GM23338 (cell line): ENCODE data around the gene STAB2. TPM values are rescaled to one million over a fixed set of nuclear protein-coding genes. Genes with fewer than 3 reads are reported as not detected.
A peak's percentile ranks its signal among the peaks of the same experiment; 100 is the strongest.

Experiments used
- ATAC-seq: fragments of 200-7000 bp; cut with Tn5 transposase; 3 replicates; pipeline ENCODE4 v1.9.1; 2020
- DNase-seq: peaks from one replicate; pipeline ENCODE4 v3.0.0-alpha.2; 2015; ENCODE audit warnings: low spot score
- H2AFZ ChIP-seq: fragments of 200-600 bp; sonication (generic); 2 replicates; pipeline ENCODE4 v1.8.0; 2016; ENCODE audit warnings: antibody characterized with exemption, mild to moderate bottlenecking, moderate library complexity
- H3F3A ChIP-seq: fragments of 200-600 bp; sonication (generic); replicated peaks from 2 replicates; pipeline ENCODE4 v1.8.0; 2017; ENCODE audit warnings: antibody characterized with exemption, mixed run types, low read depth
- H3K27ac ChIP-seq: fragments of 200-600 bp; sonication (generic); 2 replicates; pipeline ENCODE4 v1.6.1; 2016; ENCODE audit warnings: low read depth
- H3K27me3 ChIP-seq: fragments of 200-600 bp; sonication (generic); 2 replicates; pipeline ENCODE4 v1.8.0; 2016; ENCODE audit warnings: mild to moderate bottlenecking, mixed run types, moderate library complexity; ENCODE audit not compliant: insufficient read depth
- H3K36me3 ChIP-seq: fragments of 200-600 bp; sonication (generic); 2 replicates; pipeline ENCODE4 v1.8.0; 2016; ENCODE audit warnings: mild to moderate bottlenecking; ENCODE audit not compliant: insufficient read depth
- H3K4me1 ChIP-seq: fragments of 200-600 bp; sonication (generic); 2 replicates; pipeline ENCODE4 v1.8.0; 2016; ENCODE audit warnings: mild to moderate bottlenecking, moderate library complexity; ENCODE audit not compliant: insufficient read depth
- H3K4me2 ChIP-seq: fragments of 200-600 bp; sonication (generic); 2 replicates; pipeline ENCODE4 v1.7.1; 2017; ENCODE audit warnings: mixed run types
- H3K4me3 ChIP-seq: fragments of 200-600 bp; sonication (generic); 2 replicates; pipeline ENCODE4 v1.6.1; 2016; ENCODE audit warnings: mixed run types
- H3K79me2 ChIP-seq: fragments of 200-600 bp; sonication (generic); replicated peaks from 2 replicates; pipeline ENCODE4 v1.8.0; 2017; ENCODE audit warnings: mild to moderate bottlenecking; ENCODE audit not compliant: insufficient read depth
- H3K9me2 ChIP-seq: fragments of 200-600 bp; sonication (generic); 2 replicates; pipeline ENCODE4 v1.8.0; 2017; ENCODE audit not compliant: insufficient read depth
- H4K20me1 ChIP-seq: fragments of 200-600 bp; sonication (generic); replicated peaks from 2 replicates; pipeline ENCODE4 v1.8.0; 2017; ENCODE audit warnings: mild to moderate bottlenecking; ENCODE audit not compliant: insufficient read depth
- H3K27ac Mint-ChIP-seq: 2 replicates; pipeline ENCODE4 v1.8.0; 2020; ENCODE audit warnings: inconsistent platforms, mild to moderate bottlenecking, moderate library complexity, mixed read lengths
- H3K27me3 Mint-ChIP-seq: 3 replicates; pipeline ENCODE4 v1.8.0; 2022; ENCODE audit warnings: low read depth, mild to moderate bottlenecking, moderate library complexity, mixed read lengths, inconsistent platforms; ENCODE audit not compliant: insufficient read depth, poor library complexity
- H3K36me3 Mint-ChIP-seq: 3 replicates; pipeline ENCODE4 v1.8.0; 2021; ENCODE audit warnings: low read depth, mild to moderate bottlenecking, inconsistent platforms, moderate library complexity, mixed read lengths
- H3K4me1 Mint-ChIP-seq: 3 replicates; pipeline ENCODE4 v1.8.0; 2020; ENCODE audit warnings: mild to moderate bottlenecking, inconsistent platforms, mixed read lengths
- H3K4me3 Mint-ChIP-seq: 3 replicates; pipeline ENCODE4 v1.8.0; 2021; ENCODE audit warnings: moderate library complexity, mild to moderate bottlenecking, inconsistent platforms, mixed read lengths
- H3K9me3 Mint-ChIP-seq: 3 replicates; pipeline ENCODE4 v1.8.0; 2020; ENCODE audit warnings: moderate library complexity, mild to moderate bottlenecking, inconsistent platforms, mixed read lengths
- CREB1 ChIP-seq: fragments of 250-450 bp; sonication (Bioruptor Pico); IDR thresholded peaks from 2 replicates; pipeline ENCODE4 v1.5.0; 2020; ENCODE audit warnings: low read depth, mild to moderate bottlenecking, moderate library complexity
- EZH2 ChIP-seq: fragments of 200-600 bp; sonication (generic); IDR thresholded peaks from one replicate; pipeline ENCODE4 v1.8.0; 2017; ENCODE audit warnings: antibody characterized with exemption, mild to moderate bottlenecking, low read depth; ENCODE audit not compliant: unreplicated experiment
- EZH2phosphoT487 ChIP-seq: fragments of 200-600 bp; sonication (generic); IDR thresholded peaks from one replicate; pipeline ENCODE4 v1.8.1; 2018; ENCODE audit warnings: antibody characterized with exemption; ENCODE audit not compliant: unreplicated experiment
- JUNB ChIP-seq: IDR thresholded peaks from one replicate; pipeline ENCODE4 v1.6.1; 2016; ENCODE audit warnings: antibody characterized with exemption; ENCODE audit not compliant: unreplicated experiment
- NANOG ChIP-seq: IDR thresholded peaks from 2 replicates; pipeline ENCODE4 v1.6.1; 2016; ENCODE audit warnings: antibody characterized with exemption, borderline replicate concordance
- POLR2AphosphoS5 ChIP-seq: IDR thresholded peaks from 2 replicates; pipeline ENCODE4 v1.6.1; 2016; ENCODE audit warnings: antibody characterized with exemption, low read depth
- STAT1 ChIP-seq: IDR thresholded peaks from one replicate; pipeline ENCODE4 v1.6.1; 2016; ENCODE audit warnings: antibody characterized with exemption; ENCODE audit not compliant: unreplicated experiment
- ZNF114 ChIP-seq: fragments of 250-450 bp; sonication (Bioruptor Pico); IDR thresholded peaks from 2 replicates; pipeline ENCODE4 v1.5.0; 2020; ENCODE audit warnings: mild to moderate bottlenecking, moderate library complexity
- ZNF331 ChIP-seq: fragments of 250-450 bp; sonication (Bioruptor Pico); IDR thresholded peaks from 2 replicates; pipeline ENCODE4 v1.5.0; 2020; ENCODE audit warnings: low read depth, mild to moderate bottlenecking, moderate library complexity
- polyA plus RNA-seq: library from polyadenylated mRNA; unstranded; fragments of >200 nt; fragmentation: Nextera tagmentation; extraction: Ambion mirVana; gene quantifications from 2 replicates; pipeline ENCODE4 v1.2.1, GENCODE V29; 2016
- total RNA-seq: library from RNA; depleted of rRNA; stranded (reverse); fragments of >200 nt; shearing (Covaris generic); gene quantifications from 2 replicates; pipeline ENCODE4 v1.2.3, GENCODE V29; 2014
- TF ChIP-seq, protein P1 (sequence below), 2 experiments: fragments of 200-600 bp in 1 of 2; sonication (generic) in 1 of 2; conservative IDR thresholded peaks; 2 replicates each; pipeline versions ENCODE4 v1.5.1 to v1.6.1; 2016 to 2017; ENCODE audit warnings: antibody characterized with exemption in 2 of 2, low read depth in 2 of 2, mild to moderate bottlenecking in 2 of 2, moderate library complexity in 1 of 2
- TF ChIP-seq, protein P2 (sequence below): fragments of 250-450 bp; sonication (Bioruptor Pico); IDR thresholded peaks from 2 replicates; pipeline ENCODE4 v1.5.0; 2020; ENCODE audit warnings: mild to moderate bottlenecking, moderate library complexity
- TF ChIP-seq, protein P3 (sequence below): IDR thresholded peaks from 2 replicates; pipeline ENCODE4 v1.6.1; 2016; ENCODE audit warnings: antibody characterized with exemption
- TF ChIP-seq, protein P4 (sequence below): IDR thresholded peaks from one replicate; pipeline ENCODE4 v1.6.1; 2018; ENCODE audit warnings: antibody characterized with exemption; ENCODE audit not compliant: unreplicated experiment

STAB2 gene
- total and polyA plus RNA-seq, 2 experiments from 2014 or later = 0.14 TPM; not detected in 1

DNA sequence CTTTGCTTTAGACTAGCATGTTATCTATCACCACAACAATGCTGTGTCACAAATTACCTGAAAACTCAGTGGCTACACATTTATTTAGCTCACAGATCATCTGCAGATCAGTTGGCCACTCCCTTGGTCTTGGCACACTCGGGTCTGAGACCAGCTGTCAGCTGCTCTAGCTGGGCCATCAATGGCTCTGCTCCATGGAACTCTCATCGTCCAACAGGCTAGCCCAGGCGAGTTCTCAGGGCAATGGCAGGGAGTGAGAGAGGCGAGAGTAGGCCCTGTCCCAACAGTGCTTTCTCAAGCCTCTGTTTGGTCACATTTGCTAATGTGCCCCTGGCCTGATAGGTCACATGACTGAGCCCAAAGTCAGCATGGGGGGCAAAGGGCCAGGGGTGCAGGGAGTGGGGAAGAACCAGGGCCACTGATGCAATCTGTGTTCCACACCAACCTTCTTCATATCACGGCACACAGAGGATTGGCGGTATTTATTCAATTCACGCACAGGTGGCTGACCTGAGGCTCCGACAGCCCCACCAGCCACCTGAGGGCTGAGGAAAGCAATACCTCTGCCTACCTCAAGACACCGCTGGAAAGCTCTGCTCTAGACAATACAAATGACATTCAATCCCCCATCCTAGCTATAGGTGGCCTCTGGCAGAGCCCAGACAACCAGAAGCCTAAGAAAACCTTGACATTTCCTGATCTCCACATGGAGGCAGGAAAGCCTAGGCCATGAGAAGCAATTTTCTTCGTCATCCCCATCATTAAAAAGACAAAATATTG is 171.4 kb downstream of the STAB2 start:
- H3K9me3 Mint-ChIP-seq = no peaks in the 10 kb centered on the region
- H3K27ac Mint-ChIP-seq = no peak overlapping the region

More for the DNA sequence above, 171.4 kb downstream of the STAB2 start:
- no peak overlapping the region for H2AFZ ChIP-seq
- no peak overlapping the region for H3K4me3 Mint-ChIP-seq
- H3F3A ChIP-seq = no peaks in the 10 kb centered on the region
- no peaks in the 10 kb centered on the region for H4K20me1 ChIP-seq
- no peak overlapping the region for H3K4me3 ChIP-seq
- H3K4me1 ChIP-seq = no peaks in the 10 kb centered on the region
- H3K79me2 ChIP-seq = no peaks in the 10 kb centered on the region
- no peaks in the 10 kb centered on the region for H3K36me3 Mint-ChIP-seq
- peaks cover 2% of the 10 kb centered on the region for H3K27me3 Mint-ChIP-seq
- no peak overlapping the region for H3K27ac ChIP-seq
- no peaks in the 10 kb centered on the region for H3K9me2 ChIP-seq
- no peaks in the 10 kb centered on the region for H3K27me3 ChIP-seq
- H3K4me1 Mint-ChIP-seq = peaks cover 10% of the 10 kb centered on the region
- no peaks in the 10 kb centered on the region for H3K36me3 ChIP-seq
- TF ChIP-seq NANOG (no peak), CREB1 (no peak), EZH2 (no peak), STAT1 (no peak), POLR2AphosphoS5 (no peak), ZNF114 (no peak), EZH2phosphoT487 (no peak), ZNF331 (CRISPR knock-in tag) (no peak), JUNB (no peak)
- TF ChIP-seq, protein P1, sequence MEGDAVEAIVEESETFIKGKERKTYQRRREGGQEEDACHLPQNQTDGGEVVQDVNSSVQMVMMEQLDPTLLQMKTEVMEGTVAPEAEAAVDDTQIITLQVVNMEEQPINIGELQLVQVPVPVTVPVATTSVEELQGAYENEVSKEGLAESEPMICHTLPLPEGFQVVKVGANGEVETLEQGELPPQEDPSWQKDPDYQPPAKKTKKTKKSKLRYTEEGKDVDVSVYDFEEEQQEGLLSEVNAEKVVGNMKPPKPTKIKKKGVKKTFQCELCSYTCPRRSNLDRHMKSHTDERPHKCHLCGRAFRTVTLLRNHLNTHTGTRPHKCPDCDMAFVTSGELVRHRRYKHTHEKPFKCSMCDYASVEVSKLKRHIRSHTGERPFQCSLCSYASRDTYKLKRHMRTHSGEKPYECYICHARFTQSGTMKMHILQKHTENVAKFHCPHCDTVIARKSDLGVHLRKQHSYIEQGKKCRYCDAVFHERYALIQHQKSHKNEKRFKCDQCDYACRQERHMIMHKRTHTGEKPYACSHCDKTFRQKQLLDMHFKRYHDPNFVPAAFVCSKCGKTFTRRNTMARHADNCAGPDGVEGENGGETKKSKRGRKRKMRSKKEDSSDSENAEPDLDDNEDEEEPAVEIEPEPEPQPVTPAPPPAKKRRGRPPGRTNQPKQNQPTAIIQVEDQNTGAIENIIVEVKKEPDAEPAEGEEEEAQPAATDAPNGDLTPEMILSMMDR (conservative IDR thresholded peaks at IDR 0.05; ENCODE audit: low read depth in 2 of 2) = no peak
- TF ChIP-seq, protein P2, sequence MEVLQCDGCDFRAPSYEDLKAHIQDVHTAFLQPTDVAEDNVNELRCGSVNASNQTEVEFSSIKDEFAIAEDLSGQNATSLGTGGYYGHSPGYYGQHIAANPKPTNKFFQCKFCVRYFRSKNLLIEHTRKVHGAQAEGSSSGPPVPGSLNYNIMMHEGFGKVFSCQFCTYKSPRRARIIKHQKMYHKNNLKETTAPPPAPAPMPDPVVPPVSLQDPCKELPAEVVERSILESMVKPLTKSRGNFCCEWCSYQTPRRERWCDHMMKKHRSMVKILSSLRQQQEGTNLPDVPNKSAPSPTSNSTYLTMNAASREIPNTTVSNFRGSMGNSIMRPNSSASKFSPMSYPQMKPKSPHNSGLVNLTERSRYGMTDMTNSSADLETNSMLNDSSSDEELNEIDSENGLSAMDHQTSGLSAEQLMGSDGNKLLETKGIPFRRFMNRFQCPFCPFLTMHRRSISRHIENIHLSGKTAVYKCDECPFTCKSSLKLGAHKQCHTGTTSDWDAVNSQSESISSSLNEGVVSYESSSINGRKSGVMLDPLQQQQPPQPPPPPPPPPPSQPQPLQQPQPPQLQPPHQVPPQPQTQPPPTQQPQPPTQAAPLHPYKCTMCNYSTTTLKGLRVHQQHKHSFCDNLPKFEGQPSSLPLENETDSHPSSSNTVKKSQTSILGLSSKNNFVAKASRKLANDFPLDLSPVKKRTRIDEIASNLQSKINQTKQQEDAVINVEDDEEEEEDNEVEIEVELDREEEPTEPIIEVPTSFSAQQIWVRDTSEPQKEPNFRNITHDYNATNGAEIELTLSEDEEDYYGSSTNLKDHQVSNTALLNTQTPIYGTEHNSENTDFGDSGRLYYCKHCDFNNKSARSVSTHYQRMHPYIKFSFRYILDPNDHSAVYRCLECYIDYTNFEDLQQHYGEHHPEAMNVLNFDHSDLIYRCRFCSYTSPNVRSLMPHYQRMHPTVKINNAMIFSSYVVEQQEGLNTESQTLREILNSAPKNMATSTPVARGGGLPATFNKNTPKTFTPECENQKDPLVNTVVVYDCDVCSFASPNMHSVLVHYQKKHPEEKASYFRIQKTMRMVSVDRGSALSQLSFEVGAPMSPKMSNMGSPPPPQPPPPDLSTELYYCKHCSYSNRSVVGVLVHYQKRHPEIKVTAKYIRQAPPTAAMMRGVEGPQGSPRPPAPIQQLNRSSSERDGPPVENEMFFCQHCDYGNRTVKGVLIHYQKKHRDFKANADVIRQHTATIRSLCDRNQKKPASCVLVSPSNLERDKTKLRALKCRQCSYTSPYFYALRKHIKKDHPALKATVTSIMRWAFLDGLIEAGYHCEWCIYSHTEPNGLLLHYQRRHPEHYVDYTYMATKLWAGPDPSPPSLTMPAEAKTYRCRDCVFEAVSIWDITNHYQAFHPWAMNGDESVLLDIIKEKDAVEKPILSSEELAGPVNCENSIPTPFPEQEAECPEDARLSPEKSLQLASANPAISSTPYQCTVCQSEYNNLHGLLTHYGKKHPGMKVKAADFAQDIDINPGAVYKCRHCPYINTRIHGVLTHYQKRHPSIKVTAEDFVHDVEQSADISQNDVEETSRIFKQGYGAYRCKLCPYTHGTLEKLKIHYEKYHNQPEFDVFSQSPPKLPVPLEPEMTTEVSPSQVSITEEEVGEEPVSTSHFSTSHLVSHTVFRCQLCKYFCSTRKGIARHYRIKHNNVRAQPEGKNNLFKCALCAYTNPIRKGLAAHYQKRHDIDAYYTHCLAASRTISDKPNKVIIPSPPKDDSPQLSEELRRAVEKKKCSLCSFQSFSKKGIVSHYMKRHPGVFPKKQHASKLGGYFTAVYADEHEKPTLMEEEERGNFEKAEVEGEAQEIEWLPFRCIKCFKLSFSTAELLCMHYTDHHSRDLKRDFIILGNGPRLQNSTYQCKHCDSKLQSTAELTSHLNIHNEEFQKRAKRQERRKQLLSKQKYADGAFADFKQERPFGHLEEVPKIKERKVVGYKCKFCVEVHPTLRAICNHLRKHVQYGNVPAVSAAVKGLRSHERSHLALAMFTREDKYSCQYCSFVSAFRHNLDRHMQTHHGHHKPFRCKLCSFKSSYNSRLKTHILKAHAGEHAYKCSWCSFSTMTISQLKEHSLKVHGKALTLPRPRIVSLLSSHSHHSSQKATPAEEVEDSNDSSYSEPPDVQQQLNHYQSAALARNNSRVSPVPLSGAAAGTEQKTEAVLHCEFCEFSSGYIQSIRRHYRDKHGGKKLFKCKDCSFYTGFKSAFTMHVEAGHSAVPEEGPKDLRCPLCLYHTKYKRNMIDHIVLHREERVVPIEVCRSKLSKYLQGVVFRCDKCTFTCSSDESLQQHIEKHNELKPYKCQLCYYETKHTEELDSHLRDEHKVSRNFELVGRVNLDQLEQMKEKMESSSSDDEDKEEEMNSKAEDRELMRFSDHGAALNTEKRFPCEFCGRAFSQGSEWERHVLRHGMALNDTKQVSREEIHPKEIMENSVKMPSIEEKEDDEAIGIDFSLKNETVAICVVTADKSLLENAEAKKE (CRISPR knock-in tag) = no peak
- TF ChIP-seq, protein P3, sequence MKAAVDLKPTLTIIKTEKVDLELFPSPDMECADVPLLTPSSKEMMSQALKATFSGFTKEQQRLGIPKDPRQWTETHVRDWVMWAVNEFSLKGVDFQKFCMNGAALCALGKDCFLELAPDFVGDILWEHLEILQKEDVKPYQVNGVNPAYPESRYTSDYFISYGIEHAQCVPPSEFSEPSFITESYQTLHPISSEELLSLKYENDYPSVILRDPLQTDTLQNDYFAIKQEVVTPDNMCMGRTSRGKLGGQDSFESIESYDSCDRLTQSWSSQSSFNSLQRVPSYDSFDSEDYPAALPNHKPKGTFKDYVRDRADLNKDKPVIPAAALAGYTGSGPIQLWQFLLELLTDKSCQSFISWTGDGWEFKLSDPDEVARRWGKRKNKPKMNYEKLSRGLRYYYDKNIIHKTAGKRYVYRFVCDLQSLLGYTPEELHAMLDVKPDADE = no peak
- TF ChIP-seq, protein P4, sequence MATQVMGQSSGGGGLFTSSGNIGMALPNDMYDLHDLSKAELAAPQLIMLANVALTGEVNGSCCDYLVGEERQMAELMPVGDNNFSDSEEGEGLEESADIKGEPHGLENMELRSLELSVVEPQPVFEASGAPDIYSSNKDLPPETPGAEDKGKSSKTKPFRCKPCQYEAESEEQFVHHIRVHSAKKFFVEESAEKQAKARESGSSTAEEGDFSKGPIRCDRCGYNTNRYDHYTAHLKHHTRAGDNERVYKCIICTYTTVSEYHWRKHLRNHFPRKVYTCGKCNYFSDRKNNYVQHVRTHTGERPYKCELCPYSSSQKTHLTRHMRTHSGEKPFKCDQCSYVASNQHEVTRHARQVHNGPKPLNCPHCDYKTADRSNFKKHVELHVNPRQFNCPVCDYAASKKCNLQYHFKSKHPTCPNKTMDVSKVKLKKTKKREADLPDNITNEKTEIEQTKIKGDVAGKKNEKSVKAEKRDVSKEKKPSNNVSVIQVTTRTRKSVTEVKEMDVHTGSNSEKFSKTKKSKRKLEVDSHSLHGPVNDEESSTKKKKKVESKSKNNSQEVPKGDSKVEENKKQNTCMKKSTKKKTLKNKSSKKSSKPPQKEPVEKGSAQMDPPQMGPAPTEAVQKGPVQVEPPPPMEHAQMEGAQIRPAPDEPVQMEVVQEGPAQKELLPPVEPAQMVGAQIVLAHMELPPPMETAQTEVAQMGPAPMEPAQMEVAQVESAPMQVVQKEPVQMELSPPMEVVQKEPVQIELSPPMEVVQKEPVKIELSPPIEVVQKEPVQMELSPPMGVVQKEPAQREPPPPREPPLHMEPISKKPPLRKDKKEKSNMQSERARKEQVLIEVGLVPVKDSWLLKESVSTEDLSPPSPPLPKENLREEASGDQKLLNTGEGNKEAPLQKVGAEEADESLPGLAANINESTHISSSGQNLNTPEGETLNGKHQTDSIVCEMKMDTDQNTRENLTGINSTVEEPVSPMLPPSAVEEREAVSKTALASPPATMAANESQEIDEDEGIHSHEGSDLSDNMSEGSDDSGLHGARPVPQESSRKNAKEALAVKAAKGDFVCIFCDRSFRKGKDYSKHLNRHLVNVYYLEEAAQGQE = no peak
- peak; percentile 51 for DNase-seq
- H3K4me2 ChIP-seq = no peak overlapping the region
- ATAC-seq = peak; percentile 92
